CD14-positive monocyte (primary cell): ENCODE data around the gene PCYT2. TPM values are rescaled to one million over a fixed set of nuclear protein-coding genes. Genes with fewer than 3 reads are reported as not detected.

ENCODE experiments used
- DNase-seq, 3 donors: peaks; one replicate each; pipeline ENCODE4 v3.0.0-alpha.2; 2011 to 2022
- H2AFZ ChIP-seq: 2 replicates; pipeline ENCODE4 v1.6.0; 2012; ENCODE audit warnings: mild to moderate bottlenecking, low read depth, low read length, inconsistent platforms; ENCODE audit not compliant: insufficient read depth, poor library complexity, severe bottlenecking
- H3K27ac ChIP-seq, 2 donors: 1 replicate in 1 of 2; 2 replicates in 1 of 2; pipeline ENCODE4 v1.5.1; 2012 to 2013; ENCODE audit warnings: low read length in 2 of 2, control low read depth in 1 of 2, inconsistent platforms in 1 of 2, low read depth in 1 of 2, mild to moderate bottlenecking in 1 of 2
- H3K27me3 ChIP-seq, 2 donors: one replicate each; pipeline versions ENCODE4 v1.6.0 to v1.6.1; 2011 to 2013; ENCODE audit warnings: low read length in 2 of 2; ENCODE audit not compliant: control insufficient read depth in 2 of 2, insufficient read depth in 2 of 2
- H3K36me3 ChIP-seq, 2 donors: replicated peaks in 1 of 2; 1 replicate in 1 of 2; 2 replicates in 1 of 2; pipeline versions ENCODE4 v1.5.1 to v1.6.1; 2012 to 2013; ENCODE audit warnings: low read length in 2 of 2, control low read depth in 1 of 2, inconsistent platforms in 1 of 2, mild to moderate bottlenecking in 1 of 2; ENCODE audit not compliant: insufficient read depth in 2 of 2, control insufficient read depth in 1 of 2
- H3K4me1 ChIP-seq, 2 donors: 1 replicate in 1 of 2; 2 replicates in 1 of 2; pipeline versions ENCODE4 v1.5.1 to v1.6.1; 2012 to 2013; ENCODE audit warnings: low read length in 2 of 2, control low read depth in 1 of 2, inconsistent platforms in 1 of 2, mild to moderate bottlenecking in 1 of 2, moderate library complexity in 1 of 2; ENCODE audit not compliant: insufficient read depth in 2 of 2, control insufficient read depth in 1 of 2
- H3K4me2 ChIP-seq: replicated peaks from 2 replicates; pipeline ENCODE3; 2012; ENCODE audit warnings: low read length, moderate library complexity, mild to moderate bottlenecking; ENCODE audit not compliant: poor library complexity, severe bottlenecking; ENCODE audit errors: extremely low read depth
- H3K4me3 ChIP-seq, 3 experiments: fragments of 200-600 bp in 1 of 3; sonication (generic) in 1 of 3; replicated peaks in 1 of 3; 1 replicate in 2 of 3; 2 replicates in 1 of 3; pipeline ENCODE4 v1.5.1; 2011 to 2013; ENCODE audit warnings: low read length in 3 of 3, mild to moderate bottlenecking in 3 of 3, control low read depth in 2 of 3, low read depth in 2 of 3, inconsistent platforms in 1 of 3, moderate library complexity in 1 of 3
- H3K79me2 ChIP-seq: 2 replicates; pipeline ENCODE4 v1.6.0; 2012; ENCODE audit warnings: mild to moderate bottlenecking, control low read depth, inconsistent platforms, low read length, moderate library complexity; ENCODE audit not compliant: insufficient read depth
- H3K9ac ChIP-seq: 2 replicates; pipeline ENCODE4 v1.6.0; 2017; ENCODE audit warnings: low read length, mild to moderate bottlenecking; ENCODE audit not compliant: insufficient read depth, poor library complexity, severe bottlenecking
- H3K9me3 ChIP-seq, 2 donors: replicated peaks in 1 of 2; 1 replicate in 1 of 2; 2 replicates in 1 of 2; pipeline versions ENCODE4 v1.5.1 to v1.6.1; 2012 to 2013; ENCODE audit warnings: low read length in 2 of 2, control low read depth in 1 of 2; ENCODE audit not compliant: control insufficient read depth in 1 of 2, insufficient read depth in 1 of 2
- H4K20me1 ChIP-seq: 2 replicates; pipeline ENCODE4 v1.6.0; 2012; ENCODE audit warnings: mild to moderate bottlenecking, low read length, control low read depth, moderate library complexity; ENCODE audit not compliant: insufficient read depth
- H3K27ac Mint-ChIP-seq, 7 donors: one replicate each; pipeline ENCODE4 v1.8.0; 2020; ENCODE audit warnings: mild to moderate bottlenecking in 7 of 7, mixed read lengths in 7 of 7, moderate library complexity in 6 of 7, inconsistent platforms in 2 of 7
- H3K27me3 Mint-ChIP-seq, 3 donors: one replicate each; pipeline ENCODE4 v1.8.0; 2021 to 2022; ENCODE audit warnings: low read depth in 3 of 3, mild to moderate bottlenecking in 3 of 3, mixed read lengths in 3 of 3, moderate library complexity in 3 of 3, inconsistent platforms in 1 of 3
- H3K36me3 Mint-ChIP-seq, 2 donors: one replicate each; pipeline ENCODE4 v1.8.0; 2020; ENCODE audit warnings: mixed read lengths in 2 of 2, inconsistent platforms in 1 of 2, mild to moderate bottlenecking in 1 of 2
- H3K4me1 Mint-ChIP-seq: one replicate; pipeline ENCODE4 v1.8.0; 2020; ENCODE audit warnings: mild to moderate bottlenecking, mixed read lengths
- H3K4me3 Mint-ChIP-seq, 2 donors: one replicate each; pipeline ENCODE4 v1.8.0; 2020; ENCODE audit warnings: mild to moderate bottlenecking in 2 of 2, mixed read lengths in 2 of 2, moderate library complexity in 1 of 2
- H3K9me3 Mint-ChIP-seq, 7 donors: one replicate each; pipeline ENCODE4 v1.8.0; 2020 to 2022; ENCODE audit warnings: mixed read lengths in 7 of 7, mild to moderate bottlenecking in 6 of 7, moderate library complexity in 6 of 7, inconsistent platforms in 2 of 7
- CTCF ChIP-seq: fragments of 200-600 bp; IDR thresholded peaks from one replicate; pipeline ENCODE4 v1.8.0; 2022; ENCODE audit warnings: antibody characterized with exemption, mild to moderate bottlenecking
- WGBS: methylation state at CpG from one replicate; pipeline ENCODE4 v1.1.5; 2013; ENCODE audit warnings: missing lambda C conversion rate; ENCODE audit not compliant: insufficient coverage; 5-methylcytosine and 5-hydroxymethylcytosine counted together
- intact Hi-C, 2 donors: fragments of 100-400 bp; cut with micrococcal nuclease; formaldehyde crosslinking; loops; one replicate each; pipeline versions ENCODE4 v1.15.0 to v1.15.1; 2023
- polyA plus RNA-seq, 3 donors: library from polyadenylated mRNA; depleted of rRNA in 1 of 3; unstranded in 2 of 3; stranded (reverse) in 1 of 3; fragments of 300-500 nt in 2 of 3; fragments of >200 nt in 1 of 3; fragmentation: Illumina TruSeq in 2 of 3; gene quantifications; 1 replicate in 2 of 3; 2 replicates in 1 of 3; pipeline ENCODE4 v1.2.3, GENCODE V29; 2012 to 2021

PCYT2 gene
- polyA plus RNA-seq, 3 donors = 10.7 to 14.5 (median 11.0) TPM

- intact Hi-C loops = no loop called here
- H3K9ac ChIP-seq = peak overlapping the region; percentile 92
These were observed 20.0 kb downstream of the PCYT2 start for GRCh38 chr17:81891303-81891552.

DNA sequence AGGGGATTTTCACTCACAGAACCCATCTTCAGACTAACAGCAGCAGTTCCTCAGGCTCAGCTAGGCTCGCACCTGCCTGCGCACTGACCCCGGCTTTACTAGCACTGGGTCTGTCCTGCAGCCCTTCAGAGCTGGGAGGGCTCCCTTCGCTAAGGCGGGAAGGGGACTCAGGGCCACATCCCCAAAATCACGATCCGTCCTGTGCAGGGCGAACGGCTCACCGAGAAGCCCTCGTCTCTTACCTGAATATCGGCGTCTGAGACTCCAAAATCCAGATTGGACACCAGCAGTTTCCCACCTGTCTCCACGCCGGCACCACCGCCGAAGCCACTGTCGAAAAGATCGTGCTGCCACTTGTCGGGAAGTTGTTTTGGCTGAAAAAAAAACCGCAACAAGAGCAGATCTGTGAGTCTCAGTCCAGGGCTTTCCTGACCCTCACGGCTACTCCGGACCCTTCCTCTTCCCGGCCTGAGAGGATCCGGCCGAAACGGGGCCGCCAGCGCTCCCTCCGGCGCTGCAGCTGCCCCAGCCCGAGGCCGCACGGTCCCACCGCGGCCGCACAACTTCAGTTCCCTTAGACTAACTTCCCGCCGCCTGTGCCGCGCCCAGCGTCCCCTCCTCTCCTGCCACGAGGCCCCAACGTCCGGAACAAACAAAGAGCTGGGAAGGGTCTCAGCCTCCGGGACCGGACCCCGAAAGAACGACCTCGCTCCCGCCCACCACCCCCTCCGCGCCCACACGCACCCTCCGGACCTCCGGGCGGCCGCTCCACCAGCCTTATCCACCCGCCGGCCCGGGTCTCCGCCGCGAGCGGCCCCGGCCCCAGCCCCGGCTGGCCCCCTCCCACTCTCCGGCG lies 20.5 kb downstream of the PCYT2 start:
- WGBS = 12% methylated on average over 58 of the region's 69 CpGs
- Mint-ChIP-seq H3K36me3 (peaks cover 50 to 67% of the 10 kb centered on the region in 2 donors), H3K4me1 (peaks cover 15% of the 10 kb centered on the region), H3K9me3 (peaks cover 0 to 2% (median 0%) of the 10 kb centered on the region in 7 donors), H3K27me3 (peaks cover 0 to 2% (median 0%) of the 10 kb centered on the region in 3 donors), H3K27ac (peak overlapping the region; percentile 85 to 98 (median 93)), H3K4me3 (peak overlapping the region; percentile 89 to 90)
- Histone ChIP-seq H3K79me2 (peaks cover 71% of the 10 kb centered on the region), H3K27me3 (no peaks in the 10 kb centered on the region), H4K20me1 (peaks cover 30% of the 10 kb centered on the region), H3K4me1 (peaks cover 16 to 25% of the 10 kb centered on the region in 2 donors), H3K36me3 (peaks cover 48 to 65% of the 10 kb centered on the region in 2 donors), H3K27ac (peak overlapping the region; percentile 55 to 82), H3K9ac (peak overlapping the region; percentile 92), H2AFZ (no peak overlapping the region), H3K4me3 (peak overlapping the region; percentile 52 to 90 (median 75)), H3K4me2 (peak overlapping the region; percentile 88), H3K9me3 (no peaks in the 10 kb centered on the region)
- TF ChIP-seq CTCF = no peak
- intact Hi-C loops = no loop called here
- peak in 1 of 3 donors; percentile 38 for DNase-seq

More at GRCh38 chr17:81891303-81891552, 20.0 kb downstream of the PCYT2 start:
- no peaks in the 10 kb centered on the region for H3K27me3 ChIP-seq
- WGBS = under 1% methylated on average over 40 of the region's 40 CpGs
- H3K9me3 Mint-ChIP-seq = peaks cover 0 to 2% (median 0%) of the 10 kb centered on the region in 7 donors
- peak overlapping the region; percentile 86 to 93 for H3K4me3 Mint-ChIP-seq
- H3K79me2 ChIP-seq = peaks cover 67% of the 10 kb centered on the region
- H3K9me3 ChIP-seq = no peaks in the 10 kb centered on the region
- peaks cover 25% of the 10 kb centered on the region for H4K20me1 ChIP-seq
- TF ChIP-seq CTCF = no peak
- H2AFZ ChIP-seq = peak overlapping the region; percentile 81
- no peak for DNase-seq
- H3K27ac Mint-ChIP-seq = peak overlapping the region; percentile 91 to 97 (median 95)
- H3K4me3 ChIP-seq = peak overlapping the region; percentile 52 to 90 (median 75)
- peaks cover 46 to 66% of the 10 kb centered on the region in 2 donors for H3K36me3 Mint-ChIP-seq
- H3K4me1 ChIP-seq = peaks cover 16 to 25% of the 10 kb centered on the region in 2 donors
- peaks cover 42 to 65% of the 10 kb centered on the region in 2 donors for H3K36me3 ChIP-seq
- H3K27ac ChIP-seq = peak overlapping the region in 1 of 2 donors; percentile 85
- peaks cover 0 to 2% (median 0%) of the 10 kb centered on the region in 3 donors for H3K27me3 Mint-ChIP-seq
- peak overlapping the region; percentile 88 for H3K4me2 ChIP-seq
- H3K4me1 Mint-ChIP-seq = peaks cover 15% of the 10 kb centered on the region
